Activated T-cell treated with anti-CD3 and anti-CD28 coated beads for 4 hours (primary cell): ENCODE results near the gene THAP6.
"Not testable (repeated sequence)": the region's sequence is repeated elsewhere in the genome, so short reads cannot be mapped to it uniquely, and the experiment has no call there.

Source experiments
- DNase-seq: peaks from one replicate; pipeline ENCODE4 v3.0.0-alpha.2; 2020

THAP6 gene

GRCh38 chr4:75527482-75527881 lies 13.2 kb downstream of the THAP6 start:
- DNase-seq: no peak

DNA sequence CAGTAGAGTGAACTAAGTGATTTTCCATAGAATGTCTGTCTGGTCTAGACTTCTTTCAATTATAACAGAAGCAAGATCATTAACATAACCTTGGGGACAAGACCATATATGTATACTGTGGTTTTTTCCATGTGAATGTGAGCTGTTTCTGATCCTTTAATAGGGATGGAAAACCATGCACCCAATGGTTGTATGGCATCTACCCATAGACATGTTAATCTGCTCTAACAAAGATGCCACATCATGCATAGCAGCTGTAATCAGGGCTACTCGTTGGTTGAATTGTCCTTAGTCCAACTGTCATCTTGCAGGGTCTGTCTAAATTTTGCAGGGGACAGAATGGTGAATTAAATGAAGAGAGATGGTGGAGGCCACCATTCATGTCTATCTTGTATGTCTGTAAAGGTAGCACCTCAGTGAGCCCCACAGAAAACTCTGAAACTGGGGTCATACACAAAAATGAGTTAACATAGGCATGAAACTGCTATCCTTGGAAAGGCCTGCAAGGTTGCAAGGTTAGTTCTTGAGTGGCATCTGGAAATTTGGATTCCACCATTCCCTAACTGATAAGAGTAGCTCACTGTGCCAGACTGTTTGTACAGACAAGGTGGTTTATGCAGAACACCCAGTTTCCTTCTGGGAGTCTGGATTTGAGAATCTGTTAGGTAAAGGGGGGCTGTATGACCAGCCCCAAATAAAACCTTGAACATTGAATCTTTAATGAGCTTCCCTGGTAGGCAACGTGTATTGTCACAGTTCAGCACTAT lies 16.5 kb downstream of the THAP6 start:
- DNase-seq: no peak

- not testable (repeated sequence) for DNase-seq
Observed at GRCh38 chr4:75531536-75532143, 17.4 kb downstream of the THAP6 start.

DNA sequence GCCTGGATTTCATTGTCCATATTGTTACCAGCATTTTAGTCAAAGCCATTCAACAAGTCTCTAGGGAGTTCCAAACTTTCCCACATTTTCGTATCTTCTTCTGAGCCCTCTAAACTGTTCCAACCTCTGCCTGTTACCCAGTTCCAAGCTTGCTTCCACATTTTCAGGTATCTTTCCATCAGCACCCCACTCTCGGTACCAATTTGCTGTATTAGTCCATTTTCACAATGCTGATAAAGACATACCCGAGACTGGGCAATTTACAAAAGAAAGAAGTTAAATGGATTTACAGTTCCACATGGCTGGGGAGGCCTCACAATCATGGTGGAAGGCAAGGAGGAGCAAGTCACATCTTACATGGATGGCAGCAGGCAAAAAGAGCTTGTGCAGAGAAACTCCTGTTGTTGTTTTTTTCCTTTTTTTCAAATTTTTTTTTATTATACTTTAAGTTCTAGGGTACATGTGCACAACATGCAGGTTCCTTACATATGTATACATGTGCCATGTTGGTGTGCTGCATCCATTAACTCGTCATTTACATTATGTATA lies 19.1 kb downstream of the THAP6 start:
- not testable (repeated sequence) for DNase-seq

GRCh38 chr4:75533926-75534325 lies 19.7 kb downstream of the THAP6 start:
- DNase-seq: not testable (repeated sequence)

DNA sequence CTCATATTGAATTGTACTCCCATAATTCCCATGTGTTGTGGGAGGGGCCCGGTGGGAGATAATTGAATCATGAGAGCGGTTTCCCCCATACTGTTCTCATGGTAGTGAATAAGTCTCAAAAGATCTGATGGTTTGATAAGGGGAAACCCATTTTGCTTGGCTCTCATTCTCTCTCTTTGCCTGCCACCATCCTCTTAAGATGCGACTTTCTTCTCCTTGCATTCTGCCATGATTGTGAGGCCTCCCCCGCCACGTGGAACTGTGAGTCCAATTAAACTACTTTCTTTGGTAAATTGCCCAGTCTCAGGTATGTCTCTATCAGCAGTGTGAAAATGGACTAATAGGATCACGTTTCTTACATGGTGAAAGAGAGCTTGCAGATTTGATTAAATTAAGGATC lies 23.0 kb downstream of the THAP6 start:
- DNase-seq: not testable (repeated sequence)

- DNase-seq: no peak
Observed at GRCh38 chr4:75542824-75543223, 28.6 kb downstream of the THAP6 start.

DNA sequence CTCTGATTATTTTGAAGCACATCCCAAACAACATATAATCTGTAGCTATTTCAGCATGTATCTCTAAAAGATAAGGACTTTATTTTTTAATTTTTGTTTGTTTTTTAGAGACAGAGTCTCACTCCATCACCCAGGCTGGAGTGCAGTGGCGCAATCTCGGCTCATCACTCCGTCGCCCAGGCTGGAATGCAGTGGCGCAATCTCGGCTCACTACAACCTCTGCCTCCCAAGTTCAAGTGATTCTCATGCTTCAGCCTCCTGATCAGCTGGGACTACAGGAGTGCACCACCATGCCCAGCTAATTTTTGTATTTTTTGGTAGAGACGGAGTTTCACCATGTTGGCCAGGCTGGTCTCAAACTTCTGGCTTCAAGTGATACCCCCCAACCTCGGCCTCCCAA lies 29.9 kb downstream of the THAP6 start:
- not testable (repeated sequence) for DNase-seq

DNA sequence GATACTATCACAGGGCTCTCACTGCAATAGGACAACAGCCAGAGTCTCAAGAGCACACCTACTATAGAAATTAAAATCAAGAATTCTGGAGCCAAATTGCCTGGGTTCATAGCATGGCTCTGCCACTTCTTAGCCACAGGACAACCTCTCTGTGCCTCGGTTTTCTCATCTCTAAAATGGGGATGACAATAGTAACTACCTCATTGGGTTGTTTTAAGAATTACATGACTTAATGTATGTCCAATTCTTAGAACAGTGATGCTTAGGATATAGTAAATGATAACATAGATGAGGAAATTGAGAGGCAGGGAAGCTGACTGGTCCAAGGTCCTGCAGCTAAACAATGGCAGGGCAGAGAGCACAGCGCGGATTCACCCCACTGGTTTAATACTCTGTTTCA lies 30.6 kb downstream of the THAP6 start:
- no peak for DNase-seq

- no peak for DNase-seq
Observed at GRCh38 chr4:75545526-75545925, 31.3 kb downstream of the THAP6 start.

DNA sequence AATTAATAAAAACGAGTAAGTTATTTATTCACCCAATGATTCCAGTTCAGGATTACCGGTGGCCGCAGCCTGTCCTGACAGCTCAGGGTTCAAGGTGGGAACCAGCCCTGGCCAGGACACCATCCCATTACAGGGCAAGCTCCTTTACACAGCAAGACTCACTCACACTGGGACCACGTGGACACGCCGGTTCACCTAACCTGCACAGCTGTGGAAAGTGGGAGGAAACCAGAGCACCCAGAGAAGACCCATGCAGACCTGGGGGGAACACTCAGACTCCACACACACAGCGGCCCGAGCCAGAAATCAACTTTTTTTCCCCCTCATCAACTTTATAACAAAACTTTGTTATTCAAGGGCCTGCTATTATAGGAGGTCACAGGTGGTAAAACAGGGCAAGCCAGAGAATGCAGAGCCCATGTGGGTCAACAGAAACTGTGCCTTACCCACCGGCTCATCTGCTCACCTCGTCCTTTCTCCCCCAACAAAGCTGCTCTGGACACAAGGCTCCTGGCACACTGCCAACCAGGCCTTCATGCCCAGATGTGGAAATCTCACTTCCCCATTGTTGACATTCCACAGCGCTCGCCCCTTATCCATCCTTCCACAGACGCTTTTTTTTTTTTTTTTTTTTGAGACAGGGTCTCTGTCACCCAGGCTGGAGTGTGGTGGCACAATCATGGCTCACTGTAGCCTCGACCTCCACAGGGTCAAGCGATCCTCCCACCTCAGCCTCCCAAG lies 33.5 kb downstream of the THAP6 start:
- DNase-seq: no peak

GRCh38 chr4:75549019-75549418 lies 34.7 kb downstream of the THAP6 start:
- no peak for DNase-seq

DNA sequence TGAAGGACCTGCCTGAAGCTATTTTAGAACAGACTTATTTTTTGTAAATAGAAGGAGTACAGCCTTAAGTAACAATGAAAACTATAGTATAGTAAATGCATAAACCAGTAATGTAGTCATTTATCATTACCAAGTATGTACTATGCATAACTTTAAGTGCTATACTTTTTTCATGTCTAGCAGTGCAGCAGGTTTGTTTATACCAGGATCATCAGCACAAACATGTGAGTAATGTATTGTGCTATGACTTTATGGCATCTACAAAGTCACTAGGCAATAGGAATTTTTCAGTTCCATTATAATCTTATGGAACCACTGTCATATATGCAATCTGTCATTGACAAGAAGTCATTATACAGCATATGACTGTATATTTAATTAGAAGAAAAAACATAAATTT lies 38.2 kb downstream of the THAP6 start:
- no peak for DNase-seq

DNA sequence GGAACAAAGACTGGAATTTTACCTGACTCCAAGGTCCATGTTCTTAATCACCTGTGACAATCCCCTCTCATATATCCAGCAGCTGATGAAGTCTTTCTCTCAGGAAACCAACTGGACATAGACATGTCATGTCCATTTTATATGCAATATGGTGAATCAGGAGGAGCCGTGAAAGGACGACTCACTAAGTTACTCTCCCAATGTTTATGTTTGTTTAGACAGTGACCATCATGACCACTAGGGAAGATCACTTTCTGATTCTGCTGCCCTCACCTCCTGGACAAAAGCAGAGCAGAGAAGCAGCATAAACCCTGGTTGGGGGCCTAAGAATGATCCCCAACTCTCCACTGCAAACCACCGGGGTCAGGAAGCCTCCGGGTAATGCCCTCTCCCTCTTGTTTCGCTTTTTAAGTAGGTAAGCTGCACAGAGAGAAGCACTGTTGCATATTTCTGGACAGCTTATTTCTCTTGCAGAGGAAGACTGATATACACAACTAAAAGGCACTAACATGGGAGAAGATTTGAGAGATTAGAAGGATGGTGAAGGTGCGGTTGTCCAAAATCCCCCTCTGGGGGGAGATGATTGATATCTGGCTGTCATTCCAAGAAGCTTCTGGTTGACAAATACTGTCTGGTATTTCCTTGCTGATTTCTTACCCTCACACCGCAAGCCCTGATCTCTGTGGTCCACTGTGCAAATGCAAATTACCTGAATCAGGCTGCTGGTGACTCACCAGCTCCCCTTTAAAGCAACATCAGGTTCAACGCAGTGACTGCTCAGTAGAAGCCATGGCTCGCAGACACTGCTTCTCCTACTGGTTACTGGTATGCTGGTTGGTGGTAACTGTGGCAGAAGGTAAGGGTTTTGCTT lies 41.3 kb downstream of the THAP6 start, which contains the start of gene ODAPH:
TSS of gene ODAPH (plus strand) at position 773 of the 871 bp plus-strand sequence. CDS start at position 790, 17 bp downstream.
- no peak for DNase-seq

DNA sequence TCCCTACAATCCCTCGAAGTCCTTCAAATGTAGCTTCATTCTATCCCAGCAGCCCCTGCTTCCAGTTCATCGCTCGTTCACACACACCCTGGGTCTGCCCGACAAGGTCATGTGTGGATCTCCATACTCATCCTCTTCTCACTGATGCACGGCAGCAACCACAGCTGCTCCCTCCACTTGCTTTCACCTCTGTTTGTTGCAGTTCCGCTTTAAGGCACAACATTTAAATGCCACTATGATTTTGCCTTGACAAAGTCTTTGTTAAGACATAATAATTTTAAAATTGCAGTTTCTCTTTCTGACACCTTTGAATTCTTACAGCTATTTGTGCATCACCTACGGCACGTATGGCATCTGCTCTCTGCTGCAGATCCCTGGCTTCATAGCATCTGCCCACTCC lies 43.4 kb downstream of the THAP6 start:
- DNase-seq: no peak

- DNase-seq: no peak
Observed at GRCh38 chr4:75561789-75562188, 47.5 kb downstream of the THAP6 start.

GRCh38 chr4:75564023-75564422 lies 49.8 kb downstream of the THAP6 start:
- DNase-seq: no peak

DNA sequence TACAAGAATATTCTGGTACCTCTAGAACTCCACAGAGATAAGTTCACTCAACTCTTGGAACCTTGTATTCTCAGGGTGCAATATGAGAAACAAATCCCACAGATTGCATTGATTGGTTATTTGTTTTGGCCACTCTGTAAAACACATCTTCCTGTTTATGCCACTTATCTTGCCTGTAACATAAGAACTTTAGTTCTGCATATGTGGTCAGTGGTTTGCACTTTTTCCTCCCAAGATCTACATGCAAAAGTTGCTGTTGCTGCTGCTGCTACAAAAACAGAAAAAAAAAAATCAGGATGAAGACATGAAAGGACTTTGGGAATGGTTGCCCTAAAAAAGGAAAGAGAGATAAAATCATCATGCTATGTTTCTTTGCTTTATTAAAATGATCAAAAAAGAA lies 51.2 kb downstream of the THAP6 start:
- DNase-seq: no peak

DNA sequence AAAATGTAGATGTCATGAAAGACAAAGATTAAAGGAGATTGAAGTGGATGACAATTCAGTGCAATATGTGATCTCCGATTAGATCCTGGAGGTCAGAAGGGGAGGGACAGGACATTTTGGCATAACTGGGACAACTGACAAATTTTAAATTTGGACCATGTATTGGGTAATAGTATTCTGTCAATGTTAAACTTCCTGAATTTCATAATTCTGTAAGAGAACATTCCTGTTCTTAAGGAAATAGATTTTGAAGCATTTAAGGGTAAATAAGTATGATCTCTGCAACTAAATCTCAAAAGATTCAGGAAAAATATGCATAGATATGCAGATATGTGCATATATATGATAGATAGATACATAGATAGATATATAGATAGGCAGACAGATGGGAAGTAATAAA lies 52.6 kb downstream of the THAP6 start:
- DNase-seq: no peak

- DNase-seq: no peak
Observed at GRCh38 chr4:75567725-75568124, 53.5 kb downstream of the THAP6 start.
